WTC11 (cell line): ENCODE results near the gene C15orf61. TPM values are rescaled to one million over a fixed set of nuclear protein-coding genes. Genes with fewer than 3 reads are reported as not detected.

Source experiments
- ATAC-seq: fragments of 200-7000 bp; cut with Tn5 transposase; 2 replicates; pipeline ENCODE4 v1.10.0; 2021; ENCODE audit warnings: mild to moderate bottlenecking, moderate library complexity
- CTCF ChIA-PET: fragments of 300-600 bp; sonication (Branson Sonifier 250); formaldehyde crosslinking; loops from one replicate; lab custom pipeline; 2021; ENCODE audit warnings: antibody characterized with exemption; lab: Charles Lee
- POLR2A ChIA-PET: fragments of 350-600 bp; sonication (Branson Sonifier 250); formaldehyde crosslinking; loops from one replicate; lab custom pipeline; 2021; ENCODE audit warnings: antibody characterized with exemption; lab: Charles Lee
- DNase-seq: peaks from one replicate; pipeline ENCODE4 v3.0.0; 2021; ENCODE audit warnings: low spot score
- H3K27ac Mint-ChIP-seq: 2 replicates; pipeline ENCODE4 v1.8.0; 2021; ENCODE audit warnings: mixed read lengths
- H3K27me3 Mint-ChIP-seq: 2 replicates; pipeline ENCODE4 v1.8.0; 2021; ENCODE audit warnings: low read depth, mild to moderate bottlenecking, moderate library complexity, mixed read lengths
- H3K36me3 Mint-ChIP-seq: 2 replicates; pipeline ENCODE4 v1.8.0; 2021; ENCODE audit warnings: mixed read lengths
- H3K4me1 Mint-ChIP-seq: 2 replicates; pipeline ENCODE4 v1.8.0; 2022; ENCODE audit warnings: mixed read lengths
- H3K4me3 Mint-ChIP-seq: 2 replicates; pipeline ENCODE4 v1.8.0; 2021; ENCODE audit warnings: mild to moderate bottlenecking, moderate library complexity, mixed read lengths
- H3K9me3 Mint-ChIP-seq: 2 replicates; pipeline ENCODE4 v1.8.0; 2021; ENCODE audit warnings: mixed read lengths
- ATF3 ChIP-seq: sonication (generic); formaldehyde crosslinking; conservative IDR thresholded peaks from 2 replicates; pipeline ENCODE4 v1.8.1; 2022; ENCODE audit warnings: mild to moderate bottlenecking, missing genetic modification reagents
- CBFB ChIP-seq: sonication (generic); formaldehyde crosslinking; IDR thresholded peaks from 2 replicates; pipeline ENCODE4 v1.8.1; 2022; ENCODE audit warnings: mild to moderate bottlenecking, low read depth, missing genetic modification reagents
- E2F5 ChIP-seq: sonication (generic); formaldehyde crosslinking; IDR thresholded peaks from 2 replicates; pipeline ENCODE4 v1.8.1; 2022; ENCODE audit warnings: mild to moderate bottlenecking, moderate library complexity, missing genetic modification reagents
- FOXP1 ChIP-seq: sonication (generic); formaldehyde crosslinking; IDR thresholded peaks from 2 replicates; pipeline ENCODE4 v1.8.0; 2022; ENCODE audit warnings: missing genetic modification reagents, mild to moderate bottlenecking, moderate library complexity, borderline replicate concordance
- HMGA2 ChIP-seq: fragments of 250-450 bp; sonication (Bioruptor Pico); IDR thresholded peaks from 2 replicates; pipeline ENCODE4 v1.4.0; 2021; ENCODE audit warnings: mild to moderate bottlenecking, moderate library complexity
- KAT7 ChIP-seq: sonication (generic); formaldehyde crosslinking; IDR thresholded peaks from 2 replicates; pipeline ENCODE4 v1.8.1; 2023; ENCODE audit warnings: missing genetic modification reagents, mild to moderate bottlenecking, borderline replicate concordance
- PRRX2 ChIP-seq: fragments of 250-450 bp; sonication (Bioruptor Pico); IDR thresholded peaks from 2 replicates; pipeline ENCODE4 v1.8.0; 2021; ENCODE audit warnings: mild to moderate bottlenecking
- SMAD3 ChIP-seq: sonication (generic); formaldehyde crosslinking; IDR thresholded peaks from 2 replicates; pipeline ENCODE4 v1.8.0; 2022; ENCODE audit warnings: missing genetic modification reagents, mild to moderate bottlenecking, borderline replicate concordance
- SP1 ChIP-seq: sonication (generic); formaldehyde crosslinking; conservative IDR thresholded peaks from 2 replicates; pipeline ENCODE4 v1.8.1; 2022; ENCODE audit warnings: missing genetic modification reagents
- TEAD1 ChIP-seq: sonication (generic); formaldehyde crosslinking; IDR thresholded peaks from 2 replicates; pipeline ENCODE4 v1.8.0; 2022; ENCODE audit warnings: mild to moderate bottlenecking, missing genetic modification reagents
- USF2 ChIP-seq: sonication (generic); formaldehyde crosslinking; IDR thresholded peaks from 2 replicates; pipeline ENCODE4 v1.8.1; 2023; ENCODE audit warnings: mild to moderate bottlenecking, missing genetic modification reagents, moderate library complexity
- ZBTB21 ChIP-seq: sonication (generic); formaldehyde crosslinking; IDR thresholded peaks from 2 replicates; pipeline ENCODE4 v1.8.1; 2023; ENCODE audit warnings: mild to moderate bottlenecking, missing genetic modification reagents, borderline replicate concordance
- ZNF317 ChIP-seq: sonication (generic); formaldehyde crosslinking; IDR thresholded peaks from 2 replicates; pipeline ENCODE4 v1.8.1; 2023; ENCODE audit warnings: low read depth, mild to moderate bottlenecking, moderate library complexity, missing genetic modification reagents, borderline replicate concordance
- ZNF416 ChIP-seq: fragments of 250-450 bp; sonication (Bioruptor Pico); IDR thresholded peaks from 2 replicates; pipeline ENCODE4 v1.9.0; 2021; ENCODE audit warnings: mild to moderate bottlenecking, inconsistent platforms
- total RNA-seq: library from RNA; stranded (reverse); gene quantifications from 3 replicates; pipeline ENCODE4 v1.2.3, GENCODE V29; 2021
- TF ChIP-seq, protein P1 (sequence below): sonication (generic); formaldehyde crosslinking; IDR thresholded peaks from 2 replicates; pipeline ENCODE4 v1.8.1; 2023; ENCODE audit warnings: mild to moderate bottlenecking, missing genetic modification reagents
- TF ChIP-seq, protein P2 (sequence below): sonication (generic); formaldehyde crosslinking; IDR thresholded peaks from 2 replicates; pipeline ENCODE4 v1.8.1; 2022; ENCODE audit warnings: missing genetic modification reagents, borderline replicate concordance
- TF ChIP-seq, protein P3 (sequence below): fragments of 250-450 bp; sonication (Bioruptor Pico); IDR thresholded peaks from 2 replicates; pipeline ENCODE4 v1.9.0; 2021; ENCODE audit warnings: mild to moderate bottlenecking

The C15orf61 gene
- total RNA-seq, 1 experiment from 2014 or later, result 3.3 TPM

- DNase-seq, result no peak
- POLR2A ChIA-PET, result no interaction called here
- TF ChIP-seq SMAD3 (CRISPR knock-in tag) (no peak), ZNF416 (CRISPR knock-in tag) (no peak), SP1 (CRISPR knock-in tag) (no peak), ATF3 (no peak), ZNF317 (CRISPR knock-in tag) (no peak), HMGA2 (CRISPR knock-in tag) (no peak)
- H3K36me3 Mint-ChIP-seq, result no peaks in the 10 kb centered on the region
- no peak overlapping the region for H3K4me3 Mint-ChIP-seq
- no peaks in the 10 kb centered on the region for H3K9me3 Mint-ChIP-seq
- no peak overlapping the region for H3K27ac Mint-ChIP-seq
- ATAC-seq, result no peak
- CTCF ChIA-PET, result no interaction called here
- H3K4me1 Mint-ChIP-seq, result peaks cover 22% of the 10 kb centered on the region
- no peaks in the 10 kb centered on the region for H3K27me3 Mint-ChIP-seq
These were observed 15.0 kb upstream of the C15orf61 start for GRCh38 chr15:67505675-67506572.

- ChIA-PET POLR2A (no interaction called here), CTCF (no interaction called here)
- Mint-ChIP-seq H3K27me3 (no peaks in the 10 kb centered on the region), H3K27ac (no peak overlapping the region), H3K36me3 (no peaks in the 10 kb centered on the region), H3K4me3 (no peak overlapping the region), H3K4me1 (peaks cover 13% of the 10 kb centered on the region), H3K9me3 (no peaks in the 10 kb centered on the region)
- ATAC-seq, result no peak
- TF ChIP-seq, protein P1, sequence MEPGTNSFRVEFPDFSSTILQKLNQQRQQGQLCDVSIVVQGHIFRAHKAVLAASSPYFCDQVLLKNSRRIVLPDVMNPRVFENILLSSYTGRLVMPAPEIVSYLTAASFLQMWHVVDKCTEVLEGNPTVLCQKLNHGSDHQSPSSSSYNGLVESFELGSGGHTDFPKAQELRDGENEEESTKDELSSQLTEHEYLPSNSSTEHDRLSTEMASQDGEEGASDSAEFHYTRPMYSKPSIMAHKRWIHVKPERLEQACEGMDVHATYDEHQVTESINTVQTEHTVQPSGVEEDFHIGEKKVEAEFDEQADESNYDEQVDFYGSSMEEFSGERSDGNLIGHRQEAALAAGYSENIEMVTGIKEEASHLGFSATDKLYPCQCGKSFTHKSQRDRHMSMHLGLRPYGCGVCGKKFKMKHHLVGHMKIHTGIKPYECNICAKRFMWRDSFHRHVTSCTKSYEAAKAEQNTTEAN (CRISPR knock-in tag), result no peak
- TF ChIP-seq FOXP1 (no peak), PRRX2 (CRISPR knock-in tag) (no peak), TEAD1 (CRISPR knock-in tag) (no peak), USF2 (CRISPR knock-in tag) (no peak), HMGA2 (CRISPR knock-in tag) (no peak), ZBTB21 (no peak), E2F5 (CRISPR knock-in tag) (no peak), CBFB (CRISPR knock-in tag) (no peak), KAT7 (CRISPR knock-in tag) (no peak)
- TF ChIP-seq, protein P2, sequence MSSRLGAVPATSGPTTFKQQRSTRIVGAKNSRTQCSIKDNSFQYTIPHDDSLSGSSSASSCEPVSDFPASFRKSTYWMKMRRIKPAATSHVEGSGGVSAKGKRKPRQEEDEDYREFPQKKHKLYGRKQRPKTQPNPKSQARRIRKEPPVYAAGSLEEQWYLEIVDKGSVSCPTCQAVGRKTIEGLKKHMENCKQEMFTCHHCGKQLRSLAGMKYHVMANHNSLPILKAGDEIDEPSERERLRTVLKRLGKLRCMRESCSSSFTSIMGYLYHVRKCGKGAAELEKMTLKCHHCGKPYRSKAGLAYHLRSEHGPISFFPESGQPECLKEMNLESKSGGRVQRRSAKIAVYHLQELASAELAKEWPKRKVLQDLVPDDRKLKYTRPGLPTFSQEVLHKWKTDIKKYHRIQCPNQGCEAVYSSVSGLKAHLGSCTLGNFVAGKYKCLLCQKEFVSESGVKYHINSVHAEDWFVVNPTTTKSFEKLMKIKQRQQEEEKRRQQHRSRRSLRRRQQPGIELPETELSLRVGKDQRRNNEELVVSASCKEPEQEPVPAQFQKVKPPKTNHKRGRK, result no peak
- TF ChIP-seq, protein P3, sequence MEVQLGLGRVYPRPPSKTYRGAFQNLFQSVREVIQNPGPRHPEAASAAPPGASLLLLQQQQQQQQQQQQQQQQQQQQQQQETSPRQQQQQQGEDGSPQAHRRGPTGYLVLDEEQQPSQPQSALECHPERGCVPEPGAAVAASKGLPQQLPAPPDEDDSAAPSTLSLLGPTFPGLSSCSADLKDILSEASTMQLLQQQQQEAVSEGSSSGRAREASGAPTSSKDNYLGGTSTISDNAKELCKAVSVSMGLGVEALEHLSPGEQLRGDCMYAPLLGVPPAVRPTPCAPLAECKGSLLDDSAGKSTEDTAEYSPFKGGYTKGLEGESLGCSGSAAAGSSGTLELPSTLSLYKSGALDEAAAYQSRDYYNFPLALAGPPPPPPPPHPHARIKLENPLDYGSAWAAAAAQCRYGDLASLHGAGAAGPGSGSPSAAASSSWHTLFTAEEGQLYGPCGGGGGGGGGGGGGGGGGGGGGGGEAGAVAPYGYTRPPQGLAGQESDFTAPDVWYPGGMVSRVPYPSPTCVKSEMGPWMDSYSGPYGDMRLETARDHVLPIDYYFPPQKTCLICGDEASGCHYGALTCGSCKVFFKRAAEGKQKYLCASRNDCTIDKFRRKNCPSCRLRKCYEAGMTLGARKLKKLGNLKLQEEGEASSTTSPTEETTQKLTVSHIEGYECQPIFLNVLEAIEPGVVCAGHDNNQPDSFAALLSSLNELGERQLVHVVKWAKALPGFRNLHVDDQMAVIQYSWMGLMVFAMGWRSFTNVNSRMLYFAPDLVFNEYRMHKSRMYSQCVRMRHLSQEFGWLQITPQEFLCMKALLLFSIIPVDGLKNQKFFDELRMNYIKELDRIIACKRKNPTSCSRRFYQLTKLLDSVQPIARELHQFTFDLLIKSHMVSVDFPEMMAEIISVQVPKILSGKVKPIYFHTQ, result no peak
- DNase-seq, result no peak
These were observed 13.9 kb upstream of the C15orf61 start for GRCh38 chr15:67506775-67507747.
